ENCODE measurements around the gene FBXO9. TPM values are rescaled to one million over a fixed set of nuclear protein-coding genes. Genes with fewer than 3 reads are reported as not detected.

FBXO9 gene
- total RNA-seq, 2 donors from 2014 or later: 49.7 to 57.9 TPM

DNA sequence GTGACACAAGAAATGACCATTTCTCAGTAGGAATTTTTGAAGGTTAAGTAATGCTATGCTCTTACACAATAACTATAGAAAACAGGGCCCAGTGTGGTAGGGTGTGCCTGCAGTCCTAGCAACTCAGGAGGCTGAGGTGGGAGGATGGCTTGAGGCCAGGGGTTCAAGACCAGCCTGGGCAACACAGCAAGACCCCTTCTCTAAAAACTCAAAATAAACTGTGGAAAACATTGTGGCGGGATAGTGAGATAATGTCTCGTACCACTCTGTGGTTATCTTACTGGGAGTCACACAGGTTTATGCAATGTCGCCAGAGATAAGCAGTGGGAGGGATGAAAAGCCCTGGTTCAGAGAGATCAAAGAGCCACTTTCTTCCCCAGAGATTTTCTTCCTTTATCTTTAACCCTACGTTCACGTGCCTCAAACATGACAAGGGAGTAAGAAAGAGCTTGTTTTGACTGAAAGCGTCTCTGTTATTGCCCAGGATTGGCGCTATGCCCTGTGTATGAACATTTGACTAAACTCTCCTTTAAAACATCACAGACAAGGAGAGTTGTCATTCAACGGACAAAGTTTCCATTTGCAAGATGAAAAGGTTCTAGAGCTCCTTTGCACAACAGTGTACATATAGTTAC lies 69.5 kb downstream of the FBXO9 start:
- H3K4me1 ChIP-seq: no peaks in the 10 kb centered on the region
- no peak overlapping the region for H3K9ac ChIP-seq (ENCODE audit: low read depth in 2 of 2, low read length in 2 of 2)
- intact Hi-C loops (cut with DNase I): no loop called here
- DNase-seq: no peak
- TF ChIP-seq, protein P1, sequence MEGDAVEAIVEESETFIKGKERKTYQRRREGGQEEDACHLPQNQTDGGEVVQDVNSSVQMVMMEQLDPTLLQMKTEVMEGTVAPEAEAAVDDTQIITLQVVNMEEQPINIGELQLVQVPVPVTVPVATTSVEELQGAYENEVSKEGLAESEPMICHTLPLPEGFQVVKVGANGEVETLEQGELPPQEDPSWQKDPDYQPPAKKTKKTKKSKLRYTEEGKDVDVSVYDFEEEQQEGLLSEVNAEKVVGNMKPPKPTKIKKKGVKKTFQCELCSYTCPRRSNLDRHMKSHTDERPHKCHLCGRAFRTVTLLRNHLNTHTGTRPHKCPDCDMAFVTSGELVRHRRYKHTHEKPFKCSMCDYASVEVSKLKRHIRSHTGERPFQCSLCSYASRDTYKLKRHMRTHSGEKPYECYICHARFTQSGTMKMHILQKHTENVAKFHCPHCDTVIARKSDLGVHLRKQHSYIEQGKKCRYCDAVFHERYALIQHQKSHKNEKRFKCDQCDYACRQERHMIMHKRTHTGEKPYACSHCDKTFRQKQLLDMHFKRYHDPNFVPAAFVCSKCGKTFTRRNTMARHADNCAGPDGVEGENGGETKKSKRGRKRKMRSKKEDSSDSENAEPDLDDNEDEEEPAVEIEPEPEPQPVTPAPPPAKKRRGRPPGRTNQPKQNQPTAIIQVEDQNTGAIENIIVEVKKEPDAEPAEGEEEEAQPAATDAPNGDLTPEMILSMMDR (IDR thresholded peaks at IDR 0.05): no peak
- no peak overlapping the region for H3K27ac ChIP-seq
- no peaks in the 10 kb centered on the region for H3K36me3 ChIP-seq
- no peak overlapping the region for H3K4me3 ChIP-seq
- H3K9me3 ChIP-seq: no peaks in the 10 kb centered on the region
- H3K27me3 ChIP-seq: no peaks in the 10 kb centered on the region

DNA sequence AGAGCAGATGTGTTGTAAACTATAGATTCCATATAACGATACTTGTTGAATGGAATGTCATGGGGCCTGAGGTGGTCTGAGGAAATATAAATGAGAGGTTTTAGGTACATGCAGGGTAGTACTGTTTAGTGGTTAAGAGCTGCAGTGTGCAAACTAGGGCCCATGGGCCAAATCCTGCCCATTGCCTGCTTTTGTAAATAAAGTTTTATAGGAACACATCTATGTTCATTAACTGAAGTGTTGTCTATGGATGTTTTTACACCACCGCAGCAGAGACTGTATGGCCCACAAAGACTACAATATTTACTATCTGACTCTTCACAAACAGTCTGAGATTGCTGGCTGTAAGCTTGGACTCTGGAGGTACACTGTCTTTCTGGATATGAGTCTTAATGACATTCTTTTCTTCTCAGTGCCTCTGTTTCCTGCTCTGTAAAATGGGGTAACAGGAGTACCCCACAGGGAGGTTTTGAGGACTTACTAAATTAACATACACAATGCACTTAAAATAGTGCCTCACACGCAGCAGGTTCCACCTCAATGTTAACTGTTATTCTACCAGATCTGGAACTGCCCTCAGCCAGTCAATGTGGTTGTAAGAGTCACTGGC lies 70.9 kb downstream of the FBXO9 start:
- no peaks in the 10 kb centered on the region for H3K9me3 ChIP-seq
- no peaks in the 10 kb centered on the region for H3K36me3 ChIP-seq
- no peak overlapping the region for H3K27ac ChIP-seq
- no peak for DNase-seq
- no peak overlapping the region for H3K9ac ChIP-seq (ENCODE audit: low read depth in 2 of 2, low read length in 2 of 2)
- TF ChIP-seq, protein P1 (IDR thresholded peaks at IDR 0.05): no peak
- no peaks in the 10 kb centered on the region for H3K4me1 ChIP-seq
- intact Hi-C loops (cut with DNase I): no loop called here
- no peaks in the 10 kb centered on the region for H3K27me3 ChIP-seq
- H3K4me3 ChIP-seq: no peak overlapping the region

GRCh38 chr6:53139841-53140413 lies 74.7 kb downstream of the FBXO9 start:
- H3K27ac ChIP-seq: no peak overlapping the region
- intact Hi-C loops (cut with DNase I): no loop called here
- H3K27me3 ChIP-seq: no peaks in the 10 kb centered on the region
- no peak overlapping the region for H3K4me3 ChIP-seq
- H3K36me3 ChIP-seq: no peaks in the 10 kb centered on the region
- no peaks in the 10 kb centered on the region for H3K4me1 ChIP-seq
- DNase-seq: no peak
- no peaks in the 10 kb centered on the region for H3K9me3 ChIP-seq
- TF ChIP-seq, protein P1 (IDR thresholded peaks at IDR 0.05): no peak
- H3K9ac ChIP-seq (ENCODE audit: low read depth in 2 of 2, low read length in 2 of 2): no peak overlapping the region

- Histone ChIP-seq H3K4me1 (no peaks in the 10 kb centered on the region), H3K27ac (no peak overlapping the region), H3K9ac (ENCODE audit: low read depth in 2 of 2, low read length in 2 of 2) (no peak overlapping the region), H3K9me3 (no peaks in the 10 kb centered on the region), H3K27me3 (no peaks in the 10 kb centered on the region), H3K36me3 (no peaks in the 10 kb centered on the region), H3K4me3 (no peak overlapping the region)
- intact Hi-C loops (cut with DNase I): no loop called here
- TF ChIP-seq, protein P1 (IDR thresholded peaks at IDR 0.05): no peak
- no peak for DNase-seq
These were observed 77.6 kb downstream of the FBXO9 start for GRCh38 chr6:53142810-53143209.

- intact Hi-C loops (cut with DNase I): no loop called here
- no peak for DNase-seq
- Histone ChIP-seq H3K4me1 (no peaks in the 10 kb centered on the region), H3K27me3 (no peaks in the 10 kb centered on the region), H3K36me3 (no peaks in the 10 kb centered on the region), H3K4me3 (no peak overlapping the region), H3K9ac (ENCODE audit: low read depth in 2 of 2, low read length in 2 of 2) (no peak overlapping the region), H3K27ac (no peak overlapping the region), H3K9me3 (no peaks in the 10 kb centered on the region)
- TF ChIP-seq, protein P1 (IDR thresholded peaks at IDR 0.05): no peak
These were observed 78.5 kb downstream of the FBXO9 start for GRCh38 chr6:53143710-53144109.

Measured in colonic mucosa (tissue), 4 donors.